Measurements from ENCODE around the gene TMEM44.

- TF ChIP-seq CTCF (IDR thresholded peaks at IDR 0.05) (no peak), POLR2AphosphoS5 (IDR thresholded peaks at IDR 0.05; ENCODE audit: low read depth, low read length) (no peak), REST (IDR thresholded peaks at IDR 0.05; ENCODE audit: insufficient read depth in 1 of 2, low read depth in 2 of 2, low read length in 1 of 2) (no peak), TCF7L2 (IDR thresholded peaks at IDR 0.05; ENCODE audit: low read depth, low read length) (no peak), SIN3A (IDR thresholded peaks at IDR 0.05; ENCODE audit: borderline replicate concordance, insufficient read depth, low read depth, low read length) (no peak)
These were observed 9.5 kb downstream of the TMEM44 start for GRCh38 chr3:194623449-194624290.
